Endodermal cell (in vitro differentiated cells): ENCODE results near the gene POMT1. TPM values are rescaled to one million over a fixed set of nuclear protein-coding genes. Genes with fewer than 3 reads are reported as not detected.
"Not testable (repeated sequence)": the region's sequence is repeated elsewhere in the genome, so short reads cannot be mapped to it uniquely, and the experiment has no call there.

Experiments
- DNase-seq: peaks from one replicate; pipeline ENCODE4 v3.0.0-alpha.2; 2017
- H3K27ac ChIP-seq: 2 replicates; pipeline ENCODE4 v1.5.1; 2013; ENCODE audit warnings: mild to moderate bottlenecking, low read depth, low read length, moderate library complexity
- H3K27me3 ChIP-seq: 2 replicates; pipeline ENCODE4 v1.6.1; 2013; ENCODE audit warnings: mild to moderate bottlenecking, low read length, moderate library complexity; ENCODE audit not compliant: insufficient read depth, control insufficient read depth, poor library complexity, severe bottlenecking
- H3K36me3 ChIP-seq: 2 replicates; pipeline ENCODE4 v1.7.0; 2013; ENCODE audit warnings: mild to moderate bottlenecking, low read length, moderate library complexity; ENCODE audit not compliant: control insufficient read depth, insufficient read depth
- H3K4me1 ChIP-seq: one replicate; pipeline ENCODE4 v1.7.0; 2013; ENCODE audit warnings: low read length; ENCODE audit not compliant: control insufficient read depth, insufficient read depth
- H3K4me3 ChIP-seq: 2 replicates; pipeline ENCODE4 v1.5.1; 2013; ENCODE audit warnings: mild to moderate bottlenecking, low read length, moderate library complexity
- H3K9ac ChIP-seq: 2 replicates; pipeline ENCODE4 v1.6.1; 2013; ENCODE audit warnings: mild to moderate bottlenecking, low read length, moderate library complexity; ENCODE audit not compliant: poor library complexity, severe bottlenecking; ENCODE audit errors: extremely low read depth
- H3K9me3 ChIP-seq: 2 replicates; pipeline ENCODE4 v1.6.1; 2013; ENCODE audit warnings: mild to moderate bottlenecking, low read length, moderate library complexity; ENCODE audit not compliant: control insufficient read depth
- H3K27ac Mint-ChIP-seq: 2 replicates; pipeline ENCODE4 v1.8.0; 2020; ENCODE audit warnings: mixed read lengths
- H3K27me3 Mint-ChIP-seq: 2 replicates; pipeline ENCODE4 v1.8.0; 2021; ENCODE audit warnings: mild to moderate bottlenecking, mixed read lengths; ENCODE audit not compliant: insufficient read depth
- H3K36me3 Mint-ChIP-seq: 2 replicates; pipeline ENCODE4 v1.8.0; 2020; ENCODE audit warnings: low read depth, mixed read lengths
- H3K4me1 Mint-ChIP-seq: 2 replicates; pipeline ENCODE4 v1.8.0; 2020; ENCODE audit warnings: mixed read lengths
- H3K4me3 Mint-ChIP-seq: 2 replicates; pipeline ENCODE4 v1.8.0; 2020; ENCODE audit warnings: mild to moderate bottlenecking, moderate library complexity, mixed read lengths
- H3K9me3 Mint-ChIP-seq: 2 replicates; pipeline ENCODE4 v1.8.0; 2020; ENCODE audit warnings: mild to moderate bottlenecking, mixed read lengths
- CTCF ChIP-seq: fragments of 200-600 bp; sonication (generic); conservative IDR thresholded peaks from 2 replicates; pipeline ENCODE4 v1.5.0; 2021; ENCODE audit warnings: antibody characterized with exemption, mild to moderate bottlenecking
- WGBS, 2 experiments: methylation state at CpG; one replicate each; pipeline versions ENCODE4 v1.1.5 to v1.1.7; 2013; ENCODE audit warnings: missing lambda C conversion rate in 2 of 2, mixed read lengths in 1 of 2; ENCODE audit not compliant: insufficient coverage in 1 of 2, insufficient read length in 1 of 2; 5-methylcytosine and 5-hydroxymethylcytosine counted together
- total RNA-seq, 2 donors: library from RNA; stranded (reverse); fragmentation: NEBNext Ultra II Directional in 1 of 2; extraction: Animal tissue kit (Norgen Biotek cat#: 25700) in 1 of 2; gene quantifications; 2 replicates in 1 of 2; 3 replicates in 1 of 2; pipeline ENCODE4 v1.2.1, GENCODE V29; 2021

POMT1 gene
- total RNA-seq, 2 donors from 2014 or later, result 42.3 to 53.8 TPM

GRCh38 chr9:131545003-131545785, 42.5 kb downstream of the POMT1 start, which contains the start of gene PRRT1B:
Gene PRRT1B (plus strand): TSS chr9:131545523. CDS start chr9:131545616, 93 bp downstream.
- Histone ChIP-seq H3K9me3 (peaks cover 36% of the 10 kb centered on the region), H3K4me3 (peak within 1 kb of the TSS; percentile 53), H3K27me3 (no peaks in the 10 kb centered on the region), H3K4me1 (no peaks in the 10 kb centered on the region), H3K9ac (peak within 1 kb of the TSS; percentile 20), H3K27ac (no peak within 1 kb of the TSS), H3K36me3 (no peaks in the 10 kb centered on the region)
- peak within 1 kb of the TSS; percentile 74 for H3K4me3 Mint-ChIP-seq
- WGBS, 2 experiments, result 65 to 90% methylated on average over 10 to 49 of the region's 50 CpGs
- peaks cover 29% of the 10 kb centered on the region for H3K4me1 Mint-ChIP-seq
- H3K27ac Mint-ChIP-seq, result peak within 1 kb of the TSS; percentile 81
- DNase-seq, result no peak
- TF ChIP-seq CTCF, result no peak
- peaks cover 21% of the 10 kb centered on the region for H3K27me3 Mint-ChIP-seq
- H3K9me3 Mint-ChIP-seq, result peaks cover 69% of the 10 kb centered on the region
- H3K36me3 Mint-ChIP-seq, result peaks cover 44% of the 10 kb centered on the region

- peak overlapping the region; percentile 70 for H3K27ac Mint-ChIP-seq
- H3K27ac ChIP-seq, result no peak overlapping the region
- no peak overlapping the region for H3K4me3 ChIP-seq
- peaks cover 49% of the 10 kb centered on the region for H3K36me3 Mint-ChIP-seq
- peaks cover 21% of the 10 kb centered on the region for H3K27me3 Mint-ChIP-seq
- no peak for TF ChIP-seq CTCF
- H3K9me3 ChIP-seq, result peaks cover 36% of the 10 kb centered on the region
- H3K9me3 Mint-ChIP-seq, result peaks cover 69% of the 10 kb centered on the region
- H3K4me1 ChIP-seq, result no peaks in the 10 kb centered on the region
- H3K27me3 ChIP-seq, result no peaks in the 10 kb centered on the region
- H3K36me3 ChIP-seq, result no peaks in the 10 kb centered on the region
- WGBS, 2 experiments, result 46 to 62% methylated on average over 7 to 30 of the region's 30 CpGs
- DNase-seq, result no peak
- peak overlapping the region; percentile 74 for H3K4me3 Mint-ChIP-seq
- peaks cover 34% of the 10 kb centered on the region for H3K4me1 Mint-ChIP-seq
- peak overlapping the region; percentile 20 for H3K9ac ChIP-seq
These were observed 43.1 kb downstream of the POMT1 start for GRCh38 chr9:131545786-131546335.

- Histone ChIP-seq H3K9me3 (peaks cover 36% of the 10 kb centered on the region), H3K4me3 (peak overlapping the region; percentile 40), H3K9ac (peak overlapping the region; percentile 20), H3K27ac (no peak overlapping the region), H3K27me3 (no peaks in the 10 kb centered on the region), H3K4me1 (no peaks in the 10 kb centered on the region), H3K36me3 (no peaks in the 10 kb centered on the region)
- WGBS, 2 experiments, result 32 to 72% methylated on average over 12 to 49 of the region's 49 CpGs
- DNase-seq, result peak; percentile 65
- Mint-ChIP-seq H3K27ac (peak overlapping the region; percentile 94), H3K9me3 (peaks cover 72% of the 10 kb centered on the region), H3K4me1 (peaks cover 35% of the 10 kb centered on the region), H3K36me3 (peaks cover 54% of the 10 kb centered on the region), H3K27me3 (peaks cover 21% of the 10 kb centered on the region), H3K4me3 (peak overlapping the region; percentile 74)
- TF ChIP-seq CTCF, result peak; percentile 49
These were observed 43.8 kb downstream of the POMT1 start for GRCh38 chr9:131546336-131547084.

- peaks cover 32% of the 10 kb centered on the region for H3K27me3 Mint-ChIP-seq
- H3K27ac ChIP-seq, H3K4me3 ChIP-seq, DNase-seq, H3K4me1 ChIP-seq, H3K36me3 ChIP-seq, H3K9ac ChIP-seq, H3K27me3 ChIP-seq: not testable (repeated sequence)
- peaks cover 38% of the 10 kb centered on the region for H3K4me1 Mint-ChIP-seq
- H3K9me3 Mint-ChIP-seq, result peaks cover 69% of the 10 kb centered on the region
- H3K27ac Mint-ChIP-seq, result peak overlapping the region; percentile 50
- H3K36me3 Mint-ChIP-seq, result peaks cover 70% of the 10 kb centered on the region
- peak overlapping the region; percentile 19 for H3K4me3 Mint-ChIP-seq
- WGBS, 2 experiments, result 91 to 100% methylated on average over 7 to 10 of the region's 10 CpGs
- peaks cover 21% of the 10 kb centered on the region for H3K9me3 ChIP-seq
These were observed 46.5 kb downstream of the POMT1 start for GRCh38 chr9:131549186-131549585.
